Subcutaneous adipose tissue (tissue), 4 donors: ENCODE data around the gene CDC5L. TPM values are rescaled to one million over a fixed set of nuclear protein-coding genes. Genes with fewer than 3 reads are reported as not detected.

Experiments used
- CTCF ChIP-seq: fragments of 450-650 bp; IDR thresholded peaks from one replicate; pipeline ENCODE4 v1.5.1; 2016; ENCODE audit warnings: low read depth, mild to moderate bottlenecking, control low read depth, antibody characterized with exemption, moderate library complexity
- total RNA-seq, 4 donors: library from RNA; depleted of rRNA; stranded (reverse); fragments of >200 nt; gene quantifications; one replicate each; pipeline ENCODE4 v1.1.0, GENCODE V29; 2016

Gene CDC5L
- total RNA-seq, 4 donors from 2014 or later: 16.5 to 25.9 (median 18.7) TPM

GRCh38 chr6:44361947-44362346, 25.6 kb upstream of the CDC5L start:
- TF ChIP-seq CTCF: no peak

- TF ChIP-seq CTCF: no peak
These were observed 24.1 kb upstream of the CDC5L start for GRCh38 chr6:44363377-44363926.

- TF ChIP-seq CTCF: no peak
These were observed 20.7 kb upstream of the CDC5L start for GRCh38 chr6:44366781-44367180.

GRCh38 chr6:44367681-44368080, 19.8 kb upstream of the CDC5L start:
- TF ChIP-seq CTCF: no peak

- TF ChIP-seq CTCF: no peak
These were observed 14.5 kb upstream of the CDC5L start for GRCh38 chr6:44373051-44373450.

- no peak for TF ChIP-seq CTCF
These were observed 13.7 kb upstream of the CDC5L start for GRCh38 chr6:44373787-44374186.

GRCh38 chr6:44375071-44375470, 12.4 kb upstream of the CDC5L start:
- TF ChIP-seq CTCF: no peak
